Superior temporal gyrus (tissue), 1 donor: ENCODE data around the gene ZNF556.
"Not testable (repeated sequence)": the region's sequence is repeated elsewhere in the genome, so short reads cannot be mapped to it uniquely, and the experiment has no call there.

Experiments used
- DNase-seq: peaks from one replicate; pipeline ENCODE4 v3.0.0-alpha.2; 2016; ENCODE audit errors: extremely low spot score

ZNF556 gene

DNA sequence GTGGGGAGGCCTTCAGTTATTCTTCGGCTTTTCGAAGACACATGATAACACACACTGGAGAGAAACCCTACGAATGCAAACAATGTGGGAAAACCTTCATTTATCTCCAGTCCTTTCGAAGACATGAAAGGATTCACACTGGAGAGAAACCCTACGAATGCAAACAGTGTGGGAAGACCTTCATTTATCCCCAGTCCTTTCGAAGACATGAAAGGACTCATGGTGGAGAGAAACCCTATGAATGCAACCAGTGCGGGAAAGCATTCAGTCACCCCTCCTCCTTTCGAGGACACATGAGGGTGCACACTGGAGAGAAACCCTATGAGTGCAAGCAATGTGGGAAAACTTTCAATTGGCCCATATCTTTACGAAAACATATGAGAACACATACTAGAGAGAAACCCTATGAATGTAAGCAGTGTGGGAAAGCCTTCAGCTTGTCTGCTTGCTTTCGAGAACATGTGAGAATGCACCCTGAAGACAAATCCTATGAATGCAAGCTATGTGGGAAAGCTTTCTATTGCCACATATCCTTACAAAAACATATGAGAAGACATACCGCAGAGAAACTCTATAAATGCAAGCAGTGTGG, 14.0 kb upstream of the ZNF556 start:
- no peak for DNase-seq

DNA sequence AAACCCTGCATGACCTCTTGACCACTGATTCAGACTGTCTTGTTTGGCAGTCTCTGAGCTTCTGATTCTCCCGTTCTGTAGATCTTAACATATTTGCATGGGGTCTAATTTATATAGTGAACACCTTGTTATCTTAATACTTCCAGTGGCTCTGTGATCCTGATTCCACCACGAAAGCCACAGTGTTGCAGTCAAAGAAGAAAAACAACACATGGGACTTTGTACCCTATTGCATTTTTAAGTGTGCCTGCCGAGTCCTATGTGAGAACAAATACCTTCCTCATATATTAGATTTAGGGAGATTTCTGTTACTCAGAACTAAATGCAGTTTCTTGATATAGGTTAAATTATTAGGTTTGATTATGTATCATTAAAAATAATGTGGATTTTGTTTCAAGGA, 12.3 kb upstream of the ZNF556 start:
- no peak for DNase-seq

- no peak for DNase-seq
These were observed 10.6 kb upstream of the ZNF556 start for GRCh38 chr19:2856457-2857050.

DNA sequence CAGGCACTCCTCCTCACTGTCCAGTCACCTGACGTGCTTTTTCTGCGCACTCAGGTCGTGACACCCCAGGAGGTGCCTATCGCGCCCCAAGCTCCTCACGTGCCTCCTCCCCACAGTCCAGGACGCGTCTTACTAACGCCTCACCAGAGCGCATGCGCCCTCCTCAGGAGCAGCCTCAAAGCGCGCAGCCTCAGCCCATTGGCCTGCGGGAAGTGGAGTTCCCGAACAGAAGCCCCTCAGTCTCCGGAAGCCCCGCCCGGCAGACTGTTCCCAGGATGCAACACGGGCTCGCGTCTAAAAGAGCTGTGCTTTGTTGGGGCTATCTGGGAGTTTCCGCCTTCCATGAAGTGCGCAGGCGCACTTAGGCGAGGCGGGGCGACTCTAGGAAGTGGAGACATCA, 8.3 kb upstream of the ZNF556 start:
- DNase-seq = no peak

DNA sequence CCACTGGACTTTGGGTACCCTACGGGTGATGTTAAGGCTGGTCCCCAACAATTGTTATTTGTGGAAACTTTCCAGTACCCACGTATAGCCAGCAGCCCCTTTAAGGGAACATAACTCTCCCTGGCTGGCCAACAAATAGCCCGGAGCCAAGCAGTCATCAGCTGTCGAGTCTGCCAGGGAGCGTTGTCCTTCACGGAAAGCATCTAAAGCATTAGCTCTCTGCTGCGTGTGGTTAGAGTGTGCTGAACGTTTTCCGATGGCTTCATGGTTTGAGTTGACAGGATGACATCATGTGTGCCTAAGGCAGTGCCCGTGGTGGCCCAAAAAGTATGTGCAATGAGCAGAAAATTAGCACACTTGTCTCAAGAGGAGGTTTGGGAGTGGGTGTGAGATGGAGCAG, 3.3 kb upstream of the ZNF556 start:
- no peak for DNase-seq

- DNase-seq = no peak
These were observed 1.6 kb upstream of the ZNF556 start for GRCh38 chr19:2865334-2866100.

- no peak for DNase-seq
These were observed 575 bp upstream of the ZNF556 start for GRCh38 chr19:2866495-2867024.

- DNase-seq = no peak
These were observed 2.5 kb downstream of the ZNF556 start for GRCh38 chr19:2869618-2870017.

DNA sequence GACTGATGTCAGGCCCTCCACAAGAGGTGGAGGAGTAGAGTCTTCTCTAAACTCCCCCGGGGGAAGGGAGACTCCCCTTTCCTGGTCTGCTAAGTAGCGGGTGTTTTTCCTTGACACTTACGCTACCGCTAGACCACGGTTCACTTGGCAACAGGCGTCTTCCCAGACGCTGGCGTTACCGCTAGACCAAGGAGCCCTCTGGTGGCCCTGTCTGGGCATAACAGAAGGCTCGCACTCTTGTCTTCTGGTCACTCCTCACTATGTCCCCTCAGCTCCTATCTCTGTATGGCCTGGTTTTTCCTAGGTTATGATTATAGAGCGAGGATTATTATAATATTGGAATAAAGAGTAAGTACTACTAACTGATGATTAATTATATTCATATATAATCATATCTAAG, 5.0 kb downstream of the ZNF556 start:
- DNase-seq = not testable (repeated sequence)

GRCh38 chr19:2877398-2878331, 10.5 kb downstream of the ZNF556 start:
- no peak for DNase-seq

GRCh38 chr19:2883686-2884439, 16.7 kb downstream of the ZNF556 start:
- DNase-seq = no peak

- DNase-seq = no peak
These were observed 18.6 kb downstream of the ZNF556 start for GRCh38 chr19:2885736-2886135.

GRCh38 chr19:2887391-2887914, 20.3 kb downstream of the ZNF556 start:
- DNase-seq = peak; percentile 88

GRCh38 chr19:2888731-2889224, 21.6 kb downstream of the ZNF556 start:
- DNase-seq = no peak

DNA sequence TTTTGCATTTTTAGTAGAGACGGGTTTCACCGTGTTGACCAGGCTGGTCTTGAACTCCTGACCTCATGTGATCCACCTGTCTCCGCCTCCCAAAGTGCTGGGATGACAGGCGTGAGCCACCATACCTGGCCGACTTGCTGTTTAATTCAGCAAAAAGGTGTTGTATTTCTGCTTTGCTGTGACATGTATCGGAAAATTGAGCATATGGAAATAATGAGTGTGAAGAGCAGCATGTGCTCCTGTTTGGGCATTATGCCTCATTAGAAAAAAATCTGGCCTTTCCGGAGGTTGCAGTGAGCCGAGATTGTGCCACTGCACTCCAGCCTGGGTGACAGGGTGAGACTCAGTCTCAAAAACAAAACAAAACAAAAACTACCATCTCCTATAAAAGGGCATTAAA, 23.4 kb downstream of the ZNF556 start:
- not testable (repeated sequence) for DNase-seq

DNA sequence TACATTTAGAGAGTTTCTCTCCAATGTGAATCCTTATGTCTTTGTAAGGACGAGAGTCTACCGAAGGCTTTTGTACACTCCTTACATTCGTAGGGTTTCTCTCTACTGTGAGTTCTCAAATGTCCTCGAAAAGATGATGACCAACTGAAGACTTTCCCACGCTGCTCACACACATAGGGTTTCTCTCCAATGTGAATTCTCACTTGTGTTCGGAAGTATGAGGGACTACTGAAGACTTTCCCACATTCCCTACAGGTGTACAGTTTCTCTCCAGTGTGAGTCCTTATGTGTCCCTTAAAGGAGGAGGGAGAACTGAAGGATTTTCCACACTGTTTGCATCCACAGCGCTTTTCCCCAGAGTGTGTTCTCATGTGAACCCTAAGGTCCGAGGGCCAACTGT, 29.6 kb downstream of the ZNF556 start:
- no peak for DNase-seq

- peak; percentile 99 for DNase-seq
These were observed 33.4 kb downstream of the ZNF556 start, which contains the start of gene ZNF57 for GRCh38 chr19:2900296-2901252. Gene ZNF57, plus strand, starts transcription at chr19:2900928. Its CDS starts 118 bp downstream, at chr19:2901046.

GRCh38 chr19:2902590-2903218, 35.6 kb downstream of the ZNF556 start:
- no peak for DNase-seq

- DNase-seq = not testable (repeated sequence)
These were observed 36.2 kb downstream of the ZNF556 start for GRCh38 chr19:2903326-2903725.
